ENCODE measurements around the gene CTNS.

CTNS gene

GRCh38 chr17:3636154-3636907 lies at the start of gene CTNS, which contains the start of gene SHPK:
Gene CTNS (plus strand): TSS chr17:3636760. CDS start chr17:3640207, 3,447 bp downstream.
Gene SHPK (minus strand): TSS chr17:3636250. CDS start chr17:3636219, 31 bp downstream.
- peak; percentile 95 for FAIRE-seq

GRCh38 chr17:3589784-3590183 lies 46.8 kb upstream of the CTNS start:
- DNase-seq (ENCODE audit: extremely low spot score, insufficient read length, low read depth) = no peak

More at GRCh38 chr17:3636154-3636907, at the start of gene CTNS, which contains the start of gene SHPK:
- peak; percentile 99 for DNase-seq (ENCODE audit: extremely low spot score, insufficient read length, low read depth)

DNA sequence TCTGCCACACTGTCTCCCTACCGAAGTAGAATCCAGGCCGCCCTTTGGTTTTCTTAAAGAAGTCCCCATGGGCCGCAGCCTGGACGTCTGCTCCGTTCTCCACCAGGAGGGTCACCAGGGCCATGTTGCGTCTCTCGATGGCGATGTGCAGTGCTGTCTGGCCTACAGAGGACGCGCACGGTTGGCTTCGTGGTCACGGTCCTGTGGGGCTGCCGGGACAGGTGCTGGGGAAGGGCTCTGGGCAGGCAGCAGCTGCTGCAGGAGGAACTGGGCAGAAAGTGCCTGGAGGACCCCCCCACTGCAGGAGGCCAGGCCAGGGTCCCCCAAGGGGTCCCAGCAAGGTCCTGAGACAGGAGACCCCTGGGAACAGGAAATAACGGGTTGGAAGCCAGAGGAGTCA lies 46.3 kb upstream of the CTNS start:
- DNase-seq (ENCODE audit: extremely low spot score, insufficient read length, low read depth) = no peak
- FAIRE-seq = no peak

More at GRCh38 chr17:3589784-3590183, 46.8 kb upstream of the CTNS start:
- no peak for FAIRE-seq

- DNase-seq (ENCODE audit: extremely low spot score, insufficient read length, low read depth) (no peak), FAIRE-seq (no peak)
Observed at GRCh38 chr17:3590768-3591167, 45.8 kb upstream of the CTNS start.

GRCh38 chr17:3592216-3592860 lies 44.2 kb upstream of the CTNS start:
- FAIRE-seq (no peak), DNase-seq (ENCODE audit: extremely low spot score, insufficient read length, low read depth) (no peak)

- no peak for FAIRE-seq
- DNase-seq (ENCODE audit: extremely low spot score, insufficient read length, low read depth) = no peak
Observed at GRCh38 chr17:3593384-3593783, 43.2 kb upstream of the CTNS start.

DNA sequence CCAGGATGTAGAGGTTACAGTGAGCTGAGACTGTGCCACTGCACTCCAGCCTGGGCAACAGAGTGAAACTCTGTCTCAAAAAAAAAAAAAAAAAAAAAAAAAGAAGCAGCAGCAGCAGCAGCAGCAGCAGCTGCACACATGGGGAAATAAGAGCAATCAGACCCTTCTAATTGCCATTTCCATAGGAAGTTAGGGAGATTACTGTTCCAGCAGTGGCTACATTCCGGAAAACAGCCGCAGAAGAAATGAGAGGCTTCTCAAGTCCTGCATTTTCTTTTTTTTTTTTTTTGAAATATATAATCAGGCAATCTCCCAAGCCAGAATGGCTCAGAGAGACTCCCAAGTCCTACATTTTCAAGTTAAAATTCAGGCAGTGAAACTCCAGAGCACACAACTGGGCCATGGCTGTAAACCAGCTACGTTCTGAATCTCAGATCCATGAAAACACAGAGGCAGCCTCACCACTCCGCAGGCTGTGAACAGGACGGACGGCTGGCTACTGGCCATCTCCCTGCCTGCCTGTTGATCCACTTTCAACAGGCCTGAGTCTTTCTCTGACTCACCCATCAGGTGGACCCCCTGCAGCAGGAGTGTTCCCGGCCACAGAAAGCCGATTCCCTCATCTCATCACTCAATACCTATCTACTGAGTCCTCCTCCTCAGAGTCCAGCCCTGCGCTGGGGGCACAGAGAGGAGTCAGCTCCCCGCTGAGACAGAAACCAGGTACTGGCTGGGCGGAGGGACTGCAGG lies 42.3 kb upstream of the CTNS start:
- DNase-seq (ENCODE audit: extremely low spot score, insufficient read length, low read depth) (no peak), FAIRE-seq (no peak)

- FAIRE-seq = no peak
- no peak for DNase-seq (ENCODE audit: extremely low spot score, insufficient read length, low read depth)
Observed at GRCh38 chr17:3594976-3595375, 41.6 kb upstream of the CTNS start.

DNA sequence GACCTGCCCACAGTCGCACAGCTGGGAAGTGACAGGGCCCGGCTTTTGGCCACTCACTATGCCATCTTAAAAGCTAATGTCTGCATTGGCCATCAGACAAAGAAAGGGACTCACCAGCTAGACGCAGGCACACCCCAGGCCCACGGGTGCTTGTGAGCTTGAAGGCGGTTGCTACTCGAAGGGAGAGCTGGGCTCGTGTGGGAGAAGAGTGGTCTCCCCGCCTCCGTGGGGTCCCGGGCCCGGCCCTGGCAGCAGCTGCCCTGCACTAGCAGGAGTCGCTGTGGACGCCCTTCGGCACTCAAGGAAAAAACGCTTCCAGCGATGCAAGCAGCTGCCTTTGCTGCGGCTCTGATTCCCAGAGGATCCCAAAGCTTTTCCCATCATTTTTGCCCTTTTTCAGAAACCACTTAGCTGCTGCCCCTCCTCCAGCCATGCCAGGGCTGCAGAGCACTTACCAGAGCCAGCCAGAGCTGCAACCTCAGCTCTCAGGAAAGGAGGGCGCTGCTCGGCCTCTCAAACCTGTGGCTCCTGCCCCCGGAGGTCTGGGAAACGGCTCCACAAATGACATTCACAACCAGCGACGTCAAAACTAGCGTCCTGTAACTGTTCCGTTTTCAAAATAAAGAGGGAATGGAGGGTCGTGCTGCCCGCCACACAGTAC lies 39.6 kb upstream of the CTNS start:
- no peak for DNase-seq (ENCODE audit: extremely low spot score, insufficient read length, low read depth)
- FAIRE-seq = no peak

DNA sequence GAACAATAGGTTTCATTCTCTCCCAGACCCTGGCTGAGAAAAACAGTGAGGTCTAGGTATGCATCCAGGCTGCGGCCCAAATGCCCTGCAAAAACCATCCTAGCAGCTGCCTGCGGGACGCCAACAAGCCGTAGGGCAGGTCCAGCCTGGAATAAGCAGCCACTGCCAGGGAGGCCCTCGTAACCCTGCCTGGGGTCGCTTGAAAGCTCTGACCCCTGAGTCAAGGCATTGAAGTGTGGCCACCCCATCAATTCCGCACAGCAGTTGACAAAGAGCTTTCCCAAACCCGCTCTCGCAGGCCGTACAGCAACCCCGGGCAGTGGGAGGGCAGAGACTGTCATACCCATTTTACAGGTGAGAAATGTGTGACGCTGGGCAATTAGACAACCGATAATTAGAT lies 38.5 kb upstream of the CTNS start:
- no peak for DNase-seq (ENCODE audit: extremely low spot score, insufficient read length, low read depth)
- no peak for FAIRE-seq

DNA sequence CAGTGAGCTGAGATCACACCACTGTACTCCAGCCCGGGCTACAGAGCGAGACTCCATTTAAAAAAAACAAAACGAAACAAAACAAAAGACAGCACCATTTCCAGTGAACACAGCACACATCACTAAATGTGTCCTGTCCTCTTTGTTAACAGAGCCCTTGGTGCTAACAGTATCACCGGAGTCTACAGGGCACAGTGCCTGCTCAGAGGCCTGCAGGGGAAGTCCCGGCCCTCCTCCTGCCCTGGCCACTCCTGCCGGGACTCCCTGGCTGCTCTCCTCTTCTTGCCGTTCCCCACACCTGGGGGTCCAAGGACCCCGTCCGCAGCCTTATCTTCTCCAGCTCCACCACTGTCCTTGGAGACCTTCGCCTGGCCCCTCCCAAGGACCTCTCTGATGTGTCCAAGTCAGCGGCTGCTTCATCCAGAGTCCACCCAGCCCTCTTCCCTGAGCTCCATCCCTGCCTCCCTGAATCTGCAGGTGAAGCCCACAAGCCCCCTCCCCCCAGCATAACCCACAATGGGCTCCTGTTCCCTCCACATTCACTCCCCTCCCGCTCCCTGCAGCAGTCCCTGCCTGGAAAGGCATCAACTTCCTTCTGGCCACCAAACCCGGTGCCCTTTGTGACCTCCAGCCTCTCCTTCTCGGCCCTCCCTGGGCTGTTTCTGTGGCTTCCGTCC lies 35.9 kb upstream of the CTNS start:
- FAIRE-seq (no peak), DNase-seq (ENCODE audit: extremely low spot score, insufficient read length, low read depth) (no peak)

DNA sequence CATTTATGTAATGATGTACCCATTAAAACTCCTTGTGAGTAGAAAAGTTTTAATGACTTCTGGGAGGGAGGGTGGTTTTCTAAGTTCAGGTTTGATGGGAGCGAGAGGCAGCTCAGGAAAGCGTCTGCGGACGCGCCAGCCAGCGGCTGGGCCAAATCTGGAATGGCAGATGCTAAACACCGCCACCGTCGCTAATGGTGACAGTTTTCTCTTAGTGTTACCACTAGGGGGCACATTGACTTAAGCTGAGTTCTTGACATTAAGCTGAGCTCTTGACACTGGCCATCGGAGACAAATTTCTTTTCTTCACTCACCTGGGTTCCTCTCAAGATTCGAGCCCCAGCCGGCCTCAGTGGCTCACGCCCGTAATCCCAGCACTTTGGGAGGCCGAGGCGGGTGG lies 34.1 kb upstream of the CTNS start:
- DNase-seq (ENCODE audit: extremely low spot score, insufficient read length, low read depth) (peak; percentile 39), FAIRE-seq (peak; percentile 68)

DNA sequence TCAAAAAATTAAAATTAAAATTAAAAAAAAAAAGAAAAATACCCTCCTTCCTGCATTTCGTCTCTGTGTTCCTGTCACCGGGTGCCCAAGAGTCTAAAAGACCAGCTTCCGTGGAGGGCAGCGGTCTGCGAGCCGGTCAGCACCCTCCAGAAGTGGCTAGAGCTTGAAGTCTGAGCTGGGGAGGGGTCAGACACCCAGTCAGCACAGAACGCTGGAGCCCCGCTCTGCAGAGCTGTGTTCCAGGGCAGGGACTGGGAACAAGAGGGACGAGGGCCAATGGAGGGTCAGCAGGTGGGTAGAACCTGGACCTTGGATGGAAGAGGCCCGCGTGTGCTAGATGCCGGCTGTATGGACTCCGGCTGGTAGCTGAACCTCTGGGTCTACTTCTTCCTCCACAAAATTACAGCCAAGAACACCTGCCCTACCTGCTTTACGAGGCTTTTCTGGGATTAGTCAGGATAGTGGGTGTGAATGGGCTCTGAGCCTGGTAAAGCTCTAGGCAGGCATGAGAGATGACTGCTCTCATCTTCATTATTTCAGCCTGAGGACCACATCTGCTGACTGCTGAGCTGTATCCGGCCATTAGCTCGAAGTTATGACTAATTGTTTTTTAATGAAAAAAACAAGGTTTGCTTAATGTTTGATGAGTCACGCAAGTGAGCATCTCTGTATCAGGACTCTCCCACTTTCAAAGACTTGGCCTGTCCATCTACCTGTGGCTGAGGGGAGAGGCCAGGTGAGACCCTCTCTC lies 33.3 kb upstream of the CTNS start:
- no peak for FAIRE-seq
- DNase-seq (ENCODE audit: extremely low spot score, insufficient read length, low read depth) = no peak

- FAIRE-seq = no peak
Observed at GRCh38 chr17:3603870-3604259, 32.7 kb upstream of the CTNS start.

GRCh38 chr17:3609689-3610088 lies 26.9 kb upstream of the CTNS start:
- DNase-seq (ENCODE audit: extremely low spot score, insufficient read length, low read depth) (no peak), FAIRE-seq (no peak)

More at GRCh38 chr17:3603870-3604259, 32.7 kb upstream of the CTNS start:
- DNase-seq (ENCODE audit: extremely low spot score, insufficient read length, low read depth) = no peak

DNA sequence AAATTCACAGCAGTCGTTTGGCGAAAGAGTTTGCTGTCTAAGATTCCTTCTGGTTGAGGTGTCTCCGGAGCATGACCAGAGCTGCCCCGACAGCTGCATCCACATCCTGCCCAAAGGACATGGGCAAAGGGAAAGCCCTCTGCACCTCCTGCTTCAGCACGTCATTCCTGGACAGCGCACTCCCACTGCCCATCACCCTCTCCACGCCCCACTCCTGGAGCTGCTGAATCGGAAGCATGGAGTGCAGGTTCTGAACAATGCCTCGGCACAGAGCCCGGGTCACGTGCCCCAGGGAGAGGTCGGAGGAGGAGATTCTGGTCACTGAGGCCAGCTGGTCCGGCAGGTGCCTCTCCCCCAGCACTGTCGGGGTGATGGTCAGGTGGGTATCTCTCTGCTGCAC lies 26.0 kb upstream of the CTNS start:
- no peak for FAIRE-seq

DNA sequence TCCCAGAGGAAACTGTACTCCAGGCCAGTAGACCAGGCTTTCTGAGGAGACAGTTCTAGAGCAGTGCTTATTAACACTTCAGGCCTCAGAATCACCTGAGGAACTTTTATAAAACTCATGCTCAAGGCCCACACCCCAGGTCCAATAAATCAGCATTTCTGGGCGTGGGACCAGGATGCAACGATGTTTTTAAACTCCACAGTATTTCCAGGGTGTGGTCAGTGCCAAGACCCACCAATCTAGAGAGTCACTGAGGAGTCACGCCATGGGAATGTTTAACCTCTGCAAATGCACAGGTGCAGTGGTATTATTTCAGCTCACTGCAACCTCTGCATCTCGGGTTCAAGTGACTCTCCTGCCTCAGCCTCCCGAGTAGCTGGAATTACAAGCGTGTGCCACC lies 23.4 kb upstream of the CTNS start:
- DNase-seq (ENCODE audit: extremely low spot score, insufficient read length, low read depth) = no peak
- FAIRE-seq = no peak

More for the DNA sequence above, 26.0 kb upstream of the CTNS start:
- no peak for DNase-seq (ENCODE audit: extremely low spot score, insufficient read length, low read depth)

DNA sequence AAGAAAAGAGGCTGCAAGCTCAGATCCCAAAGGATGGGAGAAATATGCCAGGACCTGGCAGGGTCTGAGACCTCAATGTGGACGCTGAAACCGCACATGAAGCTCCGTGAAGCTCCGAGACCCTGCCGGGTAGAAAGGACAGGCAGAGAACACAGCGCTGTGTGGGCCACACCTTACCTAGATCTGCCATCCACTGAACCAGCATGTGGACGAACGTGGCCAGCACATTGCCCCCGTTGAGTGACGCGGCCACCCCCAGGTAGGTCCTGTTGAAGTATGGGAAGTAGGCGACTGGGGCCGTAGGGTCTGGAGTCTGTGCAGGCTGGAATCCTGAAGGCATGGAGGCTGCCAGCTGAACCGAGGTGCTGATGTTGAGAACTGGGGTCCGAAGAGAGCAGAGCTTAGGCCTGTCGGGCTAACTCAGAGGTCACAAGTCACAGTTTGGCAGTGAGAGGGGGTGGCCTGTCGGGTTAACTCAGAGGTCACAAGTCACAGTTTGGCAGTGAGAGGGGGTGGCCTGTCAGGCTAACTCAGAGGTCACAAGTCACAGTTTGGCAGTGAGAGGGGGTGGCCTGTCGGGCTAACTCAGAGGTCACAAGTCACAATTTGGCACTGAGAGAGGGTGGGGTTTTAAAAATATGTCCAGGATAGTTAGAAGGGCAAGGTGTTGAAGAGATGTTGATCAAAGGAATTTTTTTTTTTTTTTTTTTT lies 21.2 kb upstream of the CTNS start:
- DNase-seq (ENCODE audit: extremely low spot score, insufficient read length, low read depth) (no peak), FAIRE-seq (no peak)

Data from GM18507 (cell line).